GM11168 (cell line): Measurements from ENCODE around the gene HRC.
"Not testable (repeated sequence)": the region's sequence is repeated elsewhere in the genome, so short reads cannot be mapped to it uniquely, and the experiment has no call there.

Source experiments
- in situ Hi-C: fragments of 300-500 bp; cut with MboI; formaldehyde crosslinking; loops from one replicate; pipeline ENCODE4 v1.12.0; 2022; ENCODE audit warnings: low sequenced_read_pairs; ENCODE audit not compliant: unreplicated experiment

The HRC gene, protein sequence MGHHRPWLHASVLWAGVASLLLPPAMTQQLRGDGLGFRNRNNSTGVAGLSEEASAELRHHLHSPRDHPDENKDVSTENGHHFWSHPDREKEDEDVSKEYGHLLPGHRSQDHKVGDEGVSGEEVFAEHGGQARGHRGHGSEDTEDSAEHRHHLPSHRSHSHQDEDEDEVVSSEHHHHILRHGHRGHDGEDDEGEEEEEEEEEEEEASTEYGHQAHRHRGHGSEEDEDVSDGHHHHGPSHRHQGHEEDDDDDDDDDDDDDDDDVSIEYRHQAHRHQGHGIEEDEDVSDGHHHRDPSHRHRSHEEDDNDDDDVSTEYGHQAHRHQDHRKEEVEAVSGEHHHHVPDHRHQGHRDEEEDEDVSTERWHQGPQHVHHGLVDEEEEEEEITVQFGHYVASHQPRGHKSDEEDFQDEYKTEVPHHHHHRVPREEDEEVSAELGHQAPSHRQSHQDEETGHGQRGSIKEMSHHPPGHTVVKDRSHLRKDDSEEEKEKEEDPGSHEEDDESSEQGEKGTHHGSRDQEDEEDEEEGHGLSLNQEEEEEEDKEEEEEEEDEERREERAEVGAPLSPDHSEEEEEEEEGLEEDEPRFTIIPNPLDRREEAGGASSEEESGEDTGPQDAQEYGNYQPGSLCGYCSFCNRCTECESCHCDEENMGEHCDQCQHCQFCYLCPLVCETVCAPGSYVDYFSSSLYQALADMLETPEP

DNA sequence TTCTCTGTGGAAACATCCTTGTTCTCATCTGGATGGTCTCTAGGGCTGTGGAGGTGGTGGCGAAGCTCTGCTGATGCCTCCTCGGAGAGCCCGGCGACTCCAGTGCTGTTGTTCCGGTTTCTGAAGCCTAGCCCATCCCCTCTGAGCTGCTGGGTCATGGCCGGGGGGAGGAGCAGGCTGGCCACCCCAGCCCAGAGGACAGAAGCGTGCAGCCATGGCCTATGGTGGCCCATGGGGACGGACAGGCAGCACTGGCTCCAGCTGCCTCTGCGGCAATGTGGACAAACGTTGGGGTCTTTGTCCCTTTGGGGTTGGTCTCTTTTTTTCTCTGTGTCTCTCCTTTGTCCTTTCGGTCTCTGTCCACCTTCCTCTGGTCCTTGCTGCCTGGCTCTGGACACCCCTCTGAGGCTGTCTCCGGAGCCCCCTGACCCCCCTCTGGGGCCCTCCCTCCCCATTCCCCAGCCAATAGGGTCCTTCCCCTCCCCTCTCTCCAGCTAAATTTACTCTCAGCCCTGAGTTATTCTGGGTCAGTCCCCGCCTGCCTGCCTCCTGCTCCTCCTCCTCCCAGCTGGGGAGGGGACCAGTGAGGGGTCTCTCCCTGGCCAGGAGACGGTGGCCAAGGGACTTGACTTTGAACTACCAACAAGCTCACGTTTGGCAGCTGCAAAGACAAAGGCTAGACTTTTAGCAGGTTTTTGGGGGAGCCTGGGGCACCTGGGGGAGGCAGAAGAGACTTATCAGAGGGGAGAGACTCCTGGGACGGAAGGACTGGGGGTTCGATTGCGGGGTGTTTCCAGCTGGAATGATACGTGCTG is at the start of gene HRC:
Gene HRC (minus strand): TSS at position 392 of the 815 bp plus-strand sequence. CDS start 159 bp downstream, at position 233.
- in situ Hi-C loops: no loop called here

DNA sequence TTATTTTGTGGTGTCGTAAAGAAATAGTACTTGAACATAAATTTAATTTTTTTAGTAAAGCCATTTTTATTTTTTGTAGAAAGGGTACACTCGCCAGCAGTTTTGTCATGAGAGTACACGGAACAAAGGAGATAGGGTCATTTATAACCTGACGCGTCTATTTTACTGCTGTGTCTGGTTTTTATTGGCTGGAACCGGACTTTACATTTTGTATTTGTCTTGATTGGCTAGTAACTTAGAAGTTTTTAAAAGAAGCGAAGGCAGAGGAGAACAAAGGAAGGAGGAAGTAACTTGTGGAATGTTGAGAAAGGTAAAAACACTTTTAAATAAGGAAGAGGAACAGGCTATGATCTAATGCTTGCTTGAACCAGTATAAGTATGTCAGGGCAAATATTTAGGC is 45.8 kb upstream of the HRC start:
- in situ Hi-C loops: no loop called here

DNA sequence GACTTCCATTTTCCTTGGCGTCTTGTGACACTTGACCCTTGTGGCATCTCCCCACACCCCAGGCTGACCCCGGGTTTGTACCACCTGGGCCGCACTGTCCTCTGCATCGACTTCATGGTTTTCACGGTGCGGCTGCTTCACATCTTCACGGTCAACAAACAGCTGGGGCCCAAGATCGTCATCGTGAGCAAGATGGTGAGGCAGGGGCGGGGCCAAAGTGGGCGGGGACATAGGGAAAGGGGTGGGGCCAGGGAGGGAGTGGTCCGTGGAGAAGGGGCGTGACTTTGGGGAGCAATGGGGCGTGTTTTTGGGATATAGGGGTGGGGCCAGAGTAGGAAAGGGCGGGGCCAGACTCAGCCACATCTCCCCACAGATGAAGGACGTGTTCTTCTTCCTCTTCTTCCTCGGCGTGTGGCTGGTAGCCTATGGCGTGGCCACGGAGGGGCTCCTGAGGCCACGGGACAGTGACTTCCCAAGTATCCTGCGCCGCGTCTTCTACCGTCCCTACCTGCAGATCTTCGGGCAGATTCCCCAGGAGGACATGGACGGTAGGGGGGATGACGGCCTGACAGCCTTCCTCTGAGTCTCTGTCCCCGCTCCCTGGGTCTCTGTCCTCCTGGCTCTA is 45.2 kb upstream of the HRC start:
- in situ Hi-C loops: no loop called here

DNA sequence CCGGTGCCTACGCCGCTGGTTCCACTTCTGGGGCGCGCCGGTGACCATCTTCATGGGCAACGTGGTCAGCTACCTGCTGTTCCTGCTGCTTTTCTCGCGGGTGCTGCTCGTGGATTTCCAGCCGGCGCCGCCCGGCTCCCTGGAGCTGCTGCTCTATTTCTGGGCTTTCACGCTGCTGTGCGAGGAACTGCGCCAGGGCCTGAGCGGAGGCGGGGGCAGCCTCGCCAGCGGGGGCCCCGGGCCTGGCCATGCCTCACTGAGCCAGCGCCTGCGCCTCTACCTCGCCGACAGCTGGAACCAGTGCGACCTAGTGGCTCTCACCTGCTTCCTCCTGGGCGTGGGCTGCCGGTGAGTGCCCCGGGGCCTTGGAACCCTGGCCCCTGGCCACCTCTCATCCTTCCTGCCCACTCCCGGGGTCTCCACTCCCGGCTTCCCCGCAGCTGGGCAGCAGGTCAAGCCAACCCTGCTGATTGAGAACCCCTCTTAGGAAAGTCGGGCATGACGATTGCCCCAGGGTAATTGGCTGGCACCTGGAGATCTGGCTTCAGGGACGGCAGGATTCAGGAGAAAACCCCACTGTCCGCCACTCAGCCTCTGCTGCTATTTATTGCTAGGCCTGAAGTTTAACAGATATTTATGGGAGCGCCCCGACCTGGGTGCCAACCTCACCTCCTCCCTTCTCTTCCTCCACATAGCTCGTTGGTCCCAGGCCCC is 41.5 kb upstream of the HRC start:
- in situ Hi-C loops: no loop called here

DNA sequence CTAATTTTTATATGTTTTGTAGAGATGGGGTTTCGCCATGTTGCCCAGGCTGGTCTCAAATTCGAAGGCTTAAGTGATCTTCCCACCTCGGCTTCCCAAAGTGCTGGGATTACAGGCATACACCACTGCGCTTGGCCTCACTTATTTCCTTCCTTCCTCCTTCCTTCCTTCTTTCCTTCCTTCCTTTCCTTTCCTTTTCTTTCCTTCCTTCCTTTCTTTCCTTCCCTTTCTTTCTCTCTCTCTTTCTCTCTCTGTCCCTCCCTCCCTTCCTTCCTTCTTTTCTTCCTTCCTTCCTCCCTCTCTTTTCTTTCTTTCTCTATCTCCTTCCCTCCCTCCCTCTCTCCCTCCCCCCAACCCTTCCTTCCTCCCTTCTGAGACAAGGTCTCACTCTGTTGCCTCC is 39.2 kb upstream of the HRC start:
- in situ Hi-C loops: no loop called here

DNA sequence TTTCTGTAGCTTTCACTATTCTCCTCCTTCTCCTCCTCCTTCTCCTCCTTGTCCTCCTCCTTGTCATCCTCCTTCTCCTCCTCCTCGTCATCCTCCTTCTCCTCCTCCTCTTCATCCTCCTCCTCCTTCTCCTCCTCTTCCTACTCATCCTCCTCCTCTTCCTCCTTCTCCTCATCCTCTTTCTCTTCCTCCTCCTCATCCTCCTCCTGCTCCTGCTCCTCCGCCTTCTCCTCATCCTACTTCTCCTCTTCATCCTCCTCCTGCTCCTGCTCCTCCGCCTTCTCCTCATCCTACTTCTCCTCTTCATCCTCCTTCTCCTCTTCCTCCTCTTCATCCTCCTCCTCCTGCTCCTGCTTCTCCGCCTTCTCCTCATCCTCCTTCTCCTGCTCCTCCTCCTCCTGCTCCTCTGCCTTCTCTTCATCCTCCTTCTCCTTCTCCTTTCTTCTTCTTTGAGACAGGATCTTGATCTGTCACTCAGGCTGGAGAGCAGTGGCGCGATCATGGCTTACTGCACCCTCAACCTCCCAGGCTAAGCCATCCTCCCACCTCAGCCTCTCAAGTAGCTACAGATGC is 38.7 kb upstream of the HRC start:
- in situ Hi-C loops: no loop called here

DNA sequence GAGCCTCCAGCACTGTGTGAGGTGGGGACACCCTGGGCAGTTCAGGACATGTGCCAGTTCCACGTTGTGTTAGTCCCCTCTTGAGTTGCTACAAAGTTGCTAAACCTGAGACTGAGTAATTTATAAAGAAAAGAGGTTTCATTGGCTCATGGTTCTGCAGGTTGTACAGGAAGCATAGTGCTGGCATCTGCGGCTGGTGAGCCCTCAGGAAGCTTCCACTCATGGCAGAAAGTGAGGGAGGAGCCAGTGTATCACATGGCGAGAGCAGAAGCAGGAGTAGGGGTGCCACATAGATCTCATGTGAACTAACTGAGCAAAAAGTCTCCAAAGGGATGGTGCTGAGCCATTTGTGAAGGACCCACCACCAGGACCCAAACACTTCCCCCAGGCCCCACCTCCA is 35.6 kb upstream of the HRC start:
- in situ Hi-C loops: no loop called here

DNA sequence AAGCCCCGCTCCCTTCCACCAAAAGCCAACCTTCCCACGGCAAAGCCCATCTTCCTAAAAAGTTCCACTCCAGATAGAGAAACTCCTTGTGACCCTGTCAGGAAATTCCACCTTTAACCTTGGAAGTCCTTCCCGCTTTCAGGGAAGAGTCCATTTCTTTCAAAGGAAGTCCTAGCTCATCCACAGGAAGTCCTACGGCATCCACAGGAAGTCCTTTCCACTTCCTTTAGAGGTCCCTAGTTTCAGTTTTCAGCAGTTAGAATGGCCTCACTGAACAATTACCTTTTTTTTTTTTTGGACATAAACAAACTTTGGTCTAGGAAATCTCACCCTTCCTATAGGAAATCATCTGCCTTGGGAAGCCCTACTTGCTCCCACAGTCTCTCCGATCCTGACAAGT is 34.1 kb upstream of the HRC start:
- in situ Hi-C loops: no loop called here

DNA sequence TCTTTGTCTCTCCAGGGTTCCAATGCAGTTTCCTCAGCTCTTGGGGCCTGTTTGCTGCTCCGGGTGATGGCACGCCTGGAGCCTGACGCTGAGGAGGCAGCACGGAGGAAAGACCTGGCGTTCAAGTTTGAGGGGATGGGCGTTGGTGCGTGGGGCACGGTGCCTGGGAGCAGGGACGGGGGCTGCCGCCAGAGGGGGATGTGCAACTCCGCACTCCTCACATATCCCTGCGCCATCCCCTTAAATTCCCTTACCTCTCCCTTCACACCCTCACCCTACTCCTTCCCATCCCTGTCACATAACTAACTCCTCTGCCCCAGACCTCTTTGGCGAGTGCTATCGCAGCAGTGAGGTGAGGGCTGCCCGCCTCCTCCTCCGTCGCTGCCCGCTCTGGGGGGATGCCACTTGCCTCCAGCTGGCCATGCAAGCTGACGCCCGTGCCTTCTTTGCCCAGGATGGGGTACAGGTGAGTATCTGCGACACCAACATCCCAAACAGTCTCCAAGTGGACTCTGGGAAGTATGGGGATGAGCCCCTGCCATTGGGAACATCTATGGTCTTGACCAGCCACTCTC is 33.5 kb upstream of the HRC start:
- in situ Hi-C loops: no loop called here

DNA sequence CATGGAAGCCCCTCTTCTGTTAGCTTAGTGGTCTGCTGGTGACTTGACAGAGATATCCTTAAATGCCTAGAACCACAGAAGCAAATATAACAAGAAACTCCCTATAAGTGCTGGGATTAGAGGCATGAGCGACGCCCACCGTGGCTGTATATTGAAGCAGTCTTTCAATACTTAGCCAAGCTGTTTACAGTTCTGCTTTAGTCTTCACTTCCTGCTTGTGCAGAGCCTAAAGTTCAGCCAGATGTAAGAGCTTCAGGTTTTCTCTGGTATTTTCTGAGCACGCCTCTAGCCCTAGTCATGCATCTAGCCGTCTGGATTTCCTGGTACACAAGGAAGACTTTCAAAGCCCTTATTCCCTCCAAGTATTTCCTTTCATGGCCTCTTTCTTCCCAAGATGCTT is 30.9 kb upstream of the HRC start:
- in situ Hi-C loops: no loop called here

DNA sequence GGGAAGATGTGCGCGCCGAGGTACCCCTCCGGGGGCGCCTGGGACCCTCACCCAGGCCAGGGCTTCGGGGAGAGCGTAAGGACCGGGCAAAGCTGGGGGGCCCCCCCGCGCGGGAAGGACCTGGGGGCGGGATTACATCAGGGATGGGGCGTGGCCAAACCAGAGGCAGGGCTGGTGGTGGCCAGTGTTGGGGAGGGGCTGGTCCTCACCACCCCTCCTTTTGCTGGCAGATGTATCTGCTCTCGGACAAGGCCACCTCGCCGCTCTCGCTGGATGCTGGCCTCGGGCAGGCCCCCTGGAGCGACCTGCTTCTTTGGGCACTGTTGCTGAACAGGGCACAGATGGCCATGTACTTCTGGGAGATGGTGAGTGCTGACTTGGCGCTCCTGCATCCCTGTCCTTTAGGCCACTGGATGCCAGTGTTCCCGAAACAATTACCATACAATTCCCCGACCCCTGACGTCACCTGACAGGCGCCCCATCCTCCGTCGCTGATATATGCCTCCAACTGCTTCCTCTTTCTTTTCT is 27.7 kb upstream of the HRC start:
- in situ Hi-C loops: no loop called here

DNA sequence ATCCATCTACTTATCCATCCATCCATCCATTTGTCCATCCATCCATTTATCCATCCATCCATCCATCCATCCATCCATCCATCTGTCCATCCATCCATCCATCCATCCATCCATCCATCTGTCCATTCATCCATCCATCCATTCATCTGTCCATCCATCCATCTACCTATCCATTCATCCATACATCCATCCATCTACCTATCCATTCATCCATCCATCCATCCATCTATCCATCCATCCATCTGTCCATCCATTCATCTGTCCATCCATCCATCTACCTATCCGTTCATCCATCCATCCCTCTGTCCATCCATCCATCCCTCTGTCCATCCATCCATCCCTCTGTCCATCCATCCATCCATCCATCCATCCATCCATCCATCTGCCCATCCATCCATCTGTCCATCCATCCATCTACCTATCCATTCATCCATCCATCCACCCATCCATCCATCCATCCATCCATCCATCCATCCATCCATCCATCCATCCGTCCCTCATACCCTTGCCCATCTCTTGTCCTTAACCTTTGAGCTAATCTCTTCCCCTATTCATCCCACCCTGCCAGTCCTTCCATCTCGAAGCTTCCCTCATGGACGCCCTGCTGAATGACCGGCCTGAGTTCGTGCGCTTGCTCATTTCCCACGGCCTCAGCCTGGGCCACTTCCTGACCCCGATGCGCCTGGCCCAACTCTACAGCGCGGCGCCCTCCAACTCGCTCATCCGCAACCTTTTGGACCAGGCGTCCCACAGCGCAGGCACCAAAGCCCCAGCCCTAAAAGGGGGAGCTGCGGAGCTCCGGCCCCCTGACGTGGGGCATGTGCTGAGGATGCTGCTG is 27.0 kb upstream of the HRC start:
- in situ Hi-C loops: not testable (repeated sequence)

DNA sequence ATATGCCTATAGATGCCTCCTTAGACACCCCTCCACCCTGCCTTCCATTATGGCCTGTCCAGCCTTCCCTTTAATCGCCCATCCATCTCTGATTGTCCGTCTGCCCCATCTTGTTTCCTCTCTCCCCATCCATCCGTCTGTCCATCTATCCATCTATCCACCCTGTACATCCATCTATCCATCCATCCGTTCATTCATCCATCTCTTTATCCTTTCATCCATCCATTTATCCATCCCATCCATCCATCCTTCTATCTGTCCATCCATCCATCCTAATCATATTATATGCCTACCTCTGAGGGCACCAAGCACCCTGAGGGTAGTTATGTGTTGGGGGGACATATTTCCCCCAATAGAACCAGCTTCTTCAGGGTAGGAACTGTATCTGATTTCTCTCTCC is 25.5 kb upstream of the HRC start:
- in situ Hi-C loops: no loop called here

DNA sequence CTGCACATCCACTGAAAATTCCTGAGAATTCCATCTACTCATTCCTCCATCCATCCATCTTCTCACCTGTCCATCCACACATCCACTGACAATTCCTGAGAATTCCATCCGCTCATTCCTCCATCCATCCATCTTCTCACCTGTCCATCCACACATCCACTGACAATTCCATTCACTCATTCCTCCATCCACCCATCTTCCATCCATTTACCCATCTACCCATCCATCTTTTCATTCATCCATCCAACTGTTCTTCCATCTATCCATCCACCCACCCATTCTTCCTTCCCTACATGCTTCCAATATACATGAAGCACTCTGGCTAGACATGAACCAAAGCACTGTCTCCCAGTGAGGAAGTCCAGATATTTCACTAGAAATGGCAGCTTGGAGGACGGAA is 18.0 kb upstream of the HRC start:
- in situ Hi-C loops: no loop called here

DNA sequence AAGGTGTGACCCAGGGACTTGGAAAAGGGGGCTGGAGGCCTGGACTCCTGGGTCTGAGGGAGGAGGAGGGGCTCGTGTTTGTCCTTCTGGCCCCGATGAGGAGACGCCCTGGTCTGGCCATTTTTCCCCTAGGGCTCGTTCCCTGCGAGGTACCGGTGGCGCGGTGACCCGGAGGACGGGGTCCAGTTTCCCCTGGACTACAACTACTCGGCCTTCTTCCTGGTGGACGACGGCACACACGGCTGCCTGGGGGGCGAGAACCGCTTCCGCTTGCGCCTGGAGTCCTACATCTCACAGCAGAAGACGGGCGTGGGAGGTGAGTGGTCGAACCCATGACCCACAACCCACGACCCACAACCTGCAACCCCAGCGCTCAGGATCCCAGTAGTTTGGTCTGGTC is 13.2 kb upstream of the HRC start:
- in situ Hi-C loops: no loop called here

DNA sequence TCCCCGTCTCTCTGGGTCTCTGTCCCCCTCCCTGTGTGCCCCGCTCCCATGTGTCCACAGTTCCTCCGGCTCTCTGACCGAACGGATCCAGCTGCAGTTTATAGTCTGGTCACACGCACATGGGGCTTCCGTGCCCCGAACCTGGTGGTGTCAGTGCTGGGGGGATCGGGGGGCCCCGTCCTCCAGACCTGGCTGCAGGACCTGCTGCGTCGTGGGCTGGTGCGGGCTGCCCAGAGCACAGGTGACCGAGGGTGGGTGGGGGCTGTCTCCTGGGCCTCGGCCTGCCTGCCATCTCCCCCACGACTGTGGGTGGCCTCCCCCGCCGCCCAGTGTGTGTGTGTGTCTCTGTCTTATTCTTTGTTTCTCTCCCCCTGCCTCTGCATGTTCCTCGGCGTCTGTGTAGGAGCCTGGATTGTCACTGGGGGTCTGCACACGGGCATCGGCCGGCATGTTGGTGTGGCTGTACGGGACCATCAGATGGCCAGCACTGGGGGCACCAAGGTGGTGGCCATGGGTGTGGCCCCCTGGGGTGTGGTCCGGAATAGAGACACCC is 12.7 kb upstream of the HRC start:
- in situ Hi-C loops: no loop called here

DNA sequence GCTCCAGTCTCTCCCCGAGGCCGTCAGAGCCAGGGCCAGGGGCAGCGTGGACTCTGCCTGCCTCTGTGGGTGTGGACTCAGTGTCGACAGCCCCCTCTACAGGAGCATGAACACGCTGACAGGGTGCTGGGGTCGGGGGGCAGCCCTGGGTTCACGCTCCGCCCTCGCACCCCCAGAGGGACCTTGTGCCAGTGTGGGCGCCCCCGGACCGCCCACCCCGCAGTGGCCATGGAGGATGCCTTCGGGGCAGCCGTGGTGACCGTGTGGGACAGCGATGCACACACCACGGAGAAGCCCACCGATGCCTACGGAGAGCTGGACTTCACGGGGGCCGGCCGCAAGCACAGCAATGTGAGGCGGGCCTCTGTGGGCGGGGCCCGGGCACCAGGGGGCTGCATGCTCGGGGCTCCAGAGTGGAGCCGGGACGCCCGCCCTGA is 10.7 kb upstream of the HRC start:
- in situ Hi-C loops: no loop called here
